Nephron (organoid): ENCODE results near the gene CTSH.

Experiments
- H3K27ac Mint-ChIP-seq, 3 experiments: 2 replicates each; pipeline ENCODE4 v1.8.0; 2020; ENCODE audit warnings: mixed read lengths in 3 of 3, mild to moderate bottlenecking in 2 of 3, moderate library complexity in 1 of 3
- H3K27me3 Mint-ChIP-seq: 2 replicates; pipeline ENCODE4 v1.8.0; 2021; ENCODE audit warnings: low read depth, mild to moderate bottlenecking, moderate library complexity, mixed read lengths
- H3K36me3 Mint-ChIP-seq: 2 replicates; pipeline ENCODE4 v1.8.0; 2020; ENCODE audit warnings: low read depth, mixed read lengths
- H3K4me1 Mint-ChIP-seq: 2 replicates; pipeline ENCODE4 v1.8.0; 2020; ENCODE audit warnings: mixed read lengths
- H3K4me3 Mint-ChIP-seq, 3 experiments: 2 replicates each; pipeline ENCODE4 v1.8.0; 2020; ENCODE audit warnings: mild to moderate bottlenecking in 3 of 3, mixed read lengths in 3 of 3, moderate library complexity in 2 of 3
- H3K9me3 Mint-ChIP-seq: 2 replicates; pipeline ENCODE4 v1.8.0; 2020; ENCODE audit warnings: mixed read lengths
- CTCF ChIP-seq, 3 experiments: fragments of 200-600 bp; sonication (generic); IDR thresholded peaks; one replicate each; pipeline ENCODE4 v1.5.0; 2021; ENCODE audit warnings: antibody characterized with exemption in 3 of 3; ENCODE audit not compliant: unreplicated experiment in 3 of 3

The CTSH gene

DNA sequence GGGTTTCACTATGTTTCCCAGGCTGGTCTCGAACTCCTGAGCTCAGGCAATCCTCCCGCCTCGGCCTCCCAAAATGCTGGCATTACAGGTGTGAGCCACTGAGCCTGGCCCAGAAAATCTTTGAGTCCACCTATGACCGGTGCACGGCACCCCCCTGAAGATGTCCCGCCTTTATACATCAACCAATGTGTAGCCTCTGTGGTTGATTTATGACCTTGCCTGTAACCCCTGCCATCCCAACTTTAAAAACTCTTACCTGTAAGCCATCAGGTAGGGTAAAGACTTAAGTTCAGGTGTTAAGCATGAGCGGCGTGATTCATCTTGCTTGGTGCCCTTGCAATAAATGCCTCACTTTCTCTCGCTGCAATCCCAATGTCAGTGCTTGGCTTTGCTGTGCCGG is 14.5 kb upstream of the CTSH start:
- Mint-ChIP-seq H3K27ac (no peak overlapping the region), H3K4me3 (no peak overlapping the region), H3K27me3 (peaks cover 9% of the 10 kb centered on the region), H3K36me3 (no peaks in the 10 kb centered on the region), H3K9me3 (no peaks in the 10 kb centered on the region), H3K4me1 (no peaks in the 10 kb centered on the region)
- no peak for TF ChIP-seq CTCF (IDR thresholded peaks at IDR 0.05; ENCODE audit: unreplicated experiment in 3 of 3)

DNA sequence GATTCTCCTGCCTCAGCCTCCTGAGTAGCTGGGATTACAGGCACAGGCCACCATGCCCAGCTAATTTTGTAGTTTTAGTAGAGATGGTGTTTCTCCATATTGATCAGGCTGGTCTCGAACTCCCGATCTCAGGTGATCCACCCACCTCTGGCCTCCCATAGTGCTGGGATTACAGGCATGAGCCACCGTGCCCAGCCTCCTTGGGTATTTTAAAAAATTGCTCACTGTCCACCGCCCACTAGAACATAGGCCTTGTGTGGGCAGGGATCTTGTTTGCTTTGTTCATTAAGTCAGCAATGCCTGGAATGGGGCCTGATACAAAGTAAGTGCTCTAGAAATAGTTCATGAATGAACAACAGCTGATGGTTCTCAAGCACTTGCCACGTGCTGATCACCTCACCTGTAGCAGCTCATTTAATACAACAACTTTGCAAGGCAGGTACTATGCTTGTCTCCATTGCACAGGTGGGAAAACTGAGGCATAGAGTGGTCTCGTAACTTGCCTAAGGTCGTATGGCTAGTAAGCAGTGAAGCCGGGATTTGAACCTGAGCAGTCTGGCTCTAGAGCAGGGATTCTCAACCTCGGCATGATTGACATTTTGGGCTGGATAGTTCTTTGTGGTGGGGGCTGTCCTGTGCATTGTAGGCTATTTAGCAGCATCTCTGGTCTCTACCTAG is 12.7 kb upstream of the CTSH start:
- Mint-ChIP-seq H3K27ac (no peak overlapping the region), H3K4me3 (no peak overlapping the region), H3K9me3 (no peaks in the 10 kb centered on the region), H3K36me3 (no peaks in the 10 kb centered on the region), H3K4me1 (no peaks in the 10 kb centered on the region), H3K27me3 (peaks cover 9% of the 10 kb centered on the region)
- no peak for TF ChIP-seq CTCF (IDR thresholded peaks at IDR 0.05; ENCODE audit: unreplicated experiment in 3 of 3)

DNA sequence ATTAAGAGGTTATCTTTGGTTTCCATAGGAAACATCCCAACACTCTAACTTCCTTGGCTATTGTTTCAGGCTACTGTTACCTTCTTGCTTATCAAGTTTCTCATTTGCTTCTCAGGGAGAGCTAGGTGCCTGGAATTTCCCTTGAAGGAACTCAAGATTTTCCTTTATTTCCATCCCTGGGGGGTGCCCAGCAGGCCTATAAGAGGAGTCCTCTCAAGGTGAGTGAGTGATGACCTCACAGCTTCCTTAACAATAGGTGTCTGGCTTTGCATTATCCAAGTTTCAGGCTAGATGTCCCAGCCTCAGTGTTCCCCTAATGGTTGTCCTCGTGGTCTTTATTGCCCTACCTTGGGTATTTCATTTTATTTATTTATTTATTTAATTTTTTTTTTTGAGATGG is 12.1 kb upstream of the CTSH start:
- Mint-ChIP-seq H3K9me3 (no peaks in the 10 kb centered on the region), H3K4me1 (no peaks in the 10 kb centered on the region), H3K27ac (no peak overlapping the region), H3K4me3 (no peak overlapping the region), H3K36me3 (no peaks in the 10 kb centered on the region), H3K27me3 (peaks cover 13% of the 10 kb centered on the region)
- TF ChIP-seq CTCF (IDR thresholded peaks at IDR 0.05; ENCODE audit: unreplicated experiment in 3 of 3): no peak

GRCh38 chr15:78955355-78955754 is 10.5 kb upstream of the CTSH start:
- TF ChIP-seq CTCF (IDR thresholded peaks at IDR 0.05; ENCODE audit: unreplicated experiment in 3 of 3): no peak
- peaks cover 23% of the 10 kb centered on the region for H3K27me3 Mint-ChIP-seq
- no peaks in the 10 kb centered on the region for H3K9me3 Mint-ChIP-seq
- no peak overlapping the region for H3K4me3 Mint-ChIP-seq
- peaks cover 11% of the 10 kb centered on the region for H3K4me1 Mint-ChIP-seq
- H3K27ac Mint-ChIP-seq: no peak overlapping the region
- no peaks in the 10 kb centered on the region for H3K36me3 Mint-ChIP-seq

GRCh38 chr15:78951841-78952238 is 7.0 kb upstream of the CTSH start:
- H3K4me1 Mint-ChIP-seq: peaks cover 16% of the 10 kb centered on the region
- no peak for TF ChIP-seq CTCF (IDR thresholded peaks at IDR 0.05; ENCODE audit: unreplicated experiment in 3 of 3)
- H3K36me3 Mint-ChIP-seq: no peaks in the 10 kb centered on the region
- peak overlapping the region; percentile 77 to 81 (median 81) for H3K27ac Mint-ChIP-seq
- no peaks in the 10 kb centered on the region for H3K9me3 Mint-ChIP-seq
- H3K4me3 Mint-ChIP-seq: no peak overlapping the region
- peaks cover 31% of the 10 kb centered on the region for H3K27me3 Mint-ChIP-seq
